Neural progenitor cell (in vitro differentiated cells): ENCODE data around the gene ACOT7.

Experiments used
- CTCF ChIP-seq: fragments of 200-600 bp; sonication (generic); IDR thresholded peaks from 2 replicates; pipeline ENCODE4 v1.5.1; 2017; ENCODE audit warnings: antibody characterized with exemption, mild to moderate bottlenecking
- EZH2 ChIP-seq: fragments of 200-600 bp; sonication (generic); IDR thresholded peaks from 2 replicates; pipeline ENCODE4 v1.6.1; 2017; ENCODE audit warnings: antibody characterized with exemption, mild to moderate bottlenecking, moderate library complexity
- EZH2phosphoT487 ChIP-seq: fragments of 200-600 bp; sonication (generic); IDR thresholded peaks from 2 replicates; pipeline ENCODE4 v1.6.1; 2017; ENCODE audit warnings: antibody characterized with exemption

- no peak for TF ChIP-seq CTCF
- no peak for TF ChIP-seq EZH2
- TF ChIP-seq EZH2phosphoT487 = no peak
Observed at GRCh38 chr1:6260961-6261614, 132.5 kb downstream of the ACOT7 start, which contains the start of gene GPR153.
